ENCODE data around the gene TMEM178A. TPM values are rescaled to one million over a fixed set of nuclear protein-coding genes. Genes with fewer than 3 reads are reported as not detected.

The TMEM178A gene
- total RNA-seq, 1 donor from 2014 or later, result not detected

- Mint-ChIP-seq H3K27ac (no peak overlapping the region), H3K9me3 (no peaks in the 10 kb centered on the region), H3K36me3 (ENCODE audit: low read depth) (peaks cover 44% of the 10 kb centered on the region), H3K4me3 (no peak overlapping the region), H3K27me3 (no peaks in the 10 kb centered on the region), H3K4me1 (peaks cover 23% of the 10 kb centered on the region)
- DNase-seq, result no peak
- intact Hi-C loops (cut with micrococcal nuclease), result loop anchor here (5.0 kb wide), 1 partner anchor 222 kb away; no protein-coding TSS in a partner anchor
Measured at GRCh38 chr2:39734445-39734844, 68.7 kb downstream of the TMEM178A start.

- DNase-seq, result no peak
- no peaks in the 10 kb centered on the region for H3K9me3 Mint-ChIP-seq
- intact Hi-C loops (cut with micrococcal nuclease), result no loop called here
- H3K27me3 Mint-ChIP-seq, result no peaks in the 10 kb centered on the region
- H3K4me1 Mint-ChIP-seq, result peaks cover 24% of the 10 kb centered on the region
- H3K36me3 Mint-ChIP-seq (ENCODE audit: low read depth), result peaks cover 45% of the 10 kb centered on the region
- H3K27ac Mint-ChIP-seq, result no peak overlapping the region
- H3K4me3 Mint-ChIP-seq, result no peak overlapping the region
Measured at GRCh38 chr2:39735648-39736047, 69.9 kb downstream of the TMEM178A start.

GRCh38 chr2:39736640-39737039 is 70.9 kb downstream of the TMEM178A start:
- no peak overlapping the region for H3K27ac Mint-ChIP-seq
- H3K9me3 Mint-ChIP-seq, result no peaks in the 10 kb centered on the region
- H3K4me1 Mint-ChIP-seq, result peaks cover 24% of the 10 kb centered on the region
- intact Hi-C loops (cut with micrococcal nuclease), result no loop called here
- no peak for DNase-seq
- no peaks in the 10 kb centered on the region for H3K27me3 Mint-ChIP-seq
- H3K36me3 Mint-ChIP-seq (ENCODE audit: low read depth), result peaks cover 52% of the 10 kb centered on the region
- no peak overlapping the region for H3K4me3 Mint-ChIP-seq

GRCh38 chr2:39737661-39738060 is 71.9 kb downstream of the TMEM178A start:
- Mint-ChIP-seq H3K9me3 (no peaks in the 10 kb centered on the region), H3K27me3 (no peaks in the 10 kb centered on the region), H3K4me3 (no peak overlapping the region), H3K4me1 (peaks cover 24% of the 10 kb centered on the region), H3K27ac (no peak overlapping the region), H3K36me3 (ENCODE audit: low read depth) (peaks cover 59% of the 10 kb centered on the region)
- DNase-seq, result no peak
- intact Hi-C loops (cut with micrococcal nuclease), result no loop called here

- DNase-seq, result no peak
- intact Hi-C loops (cut with micrococcal nuclease), result no loop called here
- Mint-ChIP-seq H3K4me3 (no peak overlapping the region), H3K27ac (no peak overlapping the region), H3K27me3 (no peaks in the 10 kb centered on the region), H3K4me1 (peaks cover 24% of the 10 kb centered on the region), H3K9me3 (no peaks in the 10 kb centered on the region), H3K36me3 (ENCODE audit: low read depth) (peaks cover 69% of the 10 kb centered on the region)
Measured at GRCh38 chr2:39738936-39739335, 73.2 kb downstream of the TMEM178A start.

GRCh38 chr2:39739386-39739785 is 73.7 kb downstream of the TMEM178A start:
- intact Hi-C loops (cut with micrococcal nuclease), result no loop called here
- no peak overlapping the region for H3K27ac Mint-ChIP-seq

GRCh38 chr2:39741871-39742270 is 76.2 kb downstream of the TMEM178A start:
- H3K9me3 Mint-ChIP-seq, result no peaks in the 10 kb centered on the region
- no peaks in the 10 kb centered on the region for H3K27me3 Mint-ChIP-seq
- no peak for DNase-seq
- no peak overlapping the region for H3K27ac Mint-ChIP-seq
- H3K4me3 Mint-ChIP-seq, result no peak overlapping the region
- peaks cover 60% of the 10 kb centered on the region for H3K36me3 Mint-ChIP-seq (ENCODE audit: low read depth)
- intact Hi-C loops (cut with micrococcal nuclease), result no loop called here
- peaks cover 17% of the 10 kb centered on the region for H3K4me1 Mint-ChIP-seq

More at GRCh38 chr2:39739386-39739785, 73.7 kb downstream of the TMEM178A start:
- Mint-ChIP-seq H3K9me3 (no peaks in the 10 kb centered on the region), H3K4me3 (no peak overlapping the region), H3K4me1 (peaks cover 22% of the 10 kb centered on the region), H3K27me3 (no peaks in the 10 kb centered on the region), H3K36me3 (ENCODE audit: low read depth) (peaks cover 64% of the 10 kb centered on the region)
- no peak for DNase-seq

GRCh38 chr2:39743269-39743776 is 77.6 kb downstream of the TMEM178A start:
- H3K27ac Mint-ChIP-seq, result no peak overlapping the region
- no peak overlapping the region for H3K4me3 Mint-ChIP-seq
- H3K9me3 Mint-ChIP-seq, result no peaks in the 10 kb centered on the region

GRCh38 chr2:39755466-39755865 is 89.7 kb downstream of the TMEM178A start:
- H3K9me3 Mint-ChIP-seq, result no peaks in the 10 kb centered on the region
- DNase-seq, result no peak
- H3K36me3 Mint-ChIP-seq (ENCODE audit: low read depth), result peaks cover 58% of the 10 kb centered on the region
- intact Hi-C loops (cut with micrococcal nuclease), result no loop called here
- H3K4me1 Mint-ChIP-seq, result peaks cover 3% of the 10 kb centered on the region
- H3K27me3 Mint-ChIP-seq, result no peaks in the 10 kb centered on the region
- H3K4me3 Mint-ChIP-seq, result no peak overlapping the region
- H3K27ac Mint-ChIP-seq, result no peak overlapping the region

More at GRCh38 chr2:39743269-39743776, 77.6 kb downstream of the TMEM178A start:
- DNase-seq, result no peak
- peaks cover 56% of the 10 kb centered on the region for H3K36me3 Mint-ChIP-seq (ENCODE audit: low read depth)
- intact Hi-C loops (cut with micrococcal nuclease), result no loop called here
- peaks cover 8% of the 10 kb centered on the region for H3K4me1 Mint-ChIP-seq
- no peaks in the 10 kb centered on the region for H3K27me3 Mint-ChIP-seq

GRCh38 chr2:39757156-39757555 is 91.4 kb downstream of the TMEM178A start:
- no peak for DNase-seq
- Mint-ChIP-seq H3K27ac (no peak overlapping the region), H3K9me3 (no peaks in the 10 kb centered on the region), H3K4me1 (peaks cover 3% of the 10 kb centered on the region), H3K36me3 (ENCODE audit: low read depth) (peaks cover 67% of the 10 kb centered on the region), H3K27me3 (no peaks in the 10 kb centered on the region), H3K4me3 (no peak overlapping the region)
- intact Hi-C loops (cut with micrococcal nuclease), result no loop called here

GRCh38 chr2:39762448-39762847 is 96.7 kb downstream of the TMEM178A start:
- Mint-ChIP-seq H3K27ac (no peak overlapping the region), H3K4me3 (no peak overlapping the region), H3K27me3 (no peaks in the 10 kb centered on the region), H3K4me1 (peaks cover 6% of the 10 kb centered on the region), H3K9me3 (no peaks in the 10 kb centered on the region), H3K36me3 (ENCODE audit: low read depth) (peaks cover 69% of the 10 kb centered on the region)
- intact Hi-C loops (cut with micrococcal nuclease), result no loop called here
- no peak for DNase-seq

Other genes with a start within 250 kb of the TMEM178A start
- 12.9 and 16.6 TPM in 2 replicates for gene MAP4K3, start 228.6 kb upstream of the TMEM178A start, total RNA-seq
- 19.2 and 20.5 TPM in 2 replicates for gene THUMPD2, start 113.3 kb downstream of the TMEM178A start, total RNA-seq

Data from activated CD4-positive, alpha-beta T cell treated with anti-CD3 and anti-CD28 coated beads, Interleukin-2, amount 10 ng/mL, durations not matched to agents 24 days and 14 days (primary cell).